ENCODE measurements around the gene RAD21L1. TPM values are rescaled to one million over a fixed set of nuclear protein-coding genes. Genes with fewer than 3 reads are reported as not detected.
A peak's percentile ranks its signal among the peaks of the same experiment; 100 is the strongest.

RAD21L1 gene
- total and polyA plus RNA-seq, 2 donors (not counting 3 experiments of a cell fraction or from before 2014, with no cell fraction given), result 0.06 TPM; not detected in 1

DNA sequence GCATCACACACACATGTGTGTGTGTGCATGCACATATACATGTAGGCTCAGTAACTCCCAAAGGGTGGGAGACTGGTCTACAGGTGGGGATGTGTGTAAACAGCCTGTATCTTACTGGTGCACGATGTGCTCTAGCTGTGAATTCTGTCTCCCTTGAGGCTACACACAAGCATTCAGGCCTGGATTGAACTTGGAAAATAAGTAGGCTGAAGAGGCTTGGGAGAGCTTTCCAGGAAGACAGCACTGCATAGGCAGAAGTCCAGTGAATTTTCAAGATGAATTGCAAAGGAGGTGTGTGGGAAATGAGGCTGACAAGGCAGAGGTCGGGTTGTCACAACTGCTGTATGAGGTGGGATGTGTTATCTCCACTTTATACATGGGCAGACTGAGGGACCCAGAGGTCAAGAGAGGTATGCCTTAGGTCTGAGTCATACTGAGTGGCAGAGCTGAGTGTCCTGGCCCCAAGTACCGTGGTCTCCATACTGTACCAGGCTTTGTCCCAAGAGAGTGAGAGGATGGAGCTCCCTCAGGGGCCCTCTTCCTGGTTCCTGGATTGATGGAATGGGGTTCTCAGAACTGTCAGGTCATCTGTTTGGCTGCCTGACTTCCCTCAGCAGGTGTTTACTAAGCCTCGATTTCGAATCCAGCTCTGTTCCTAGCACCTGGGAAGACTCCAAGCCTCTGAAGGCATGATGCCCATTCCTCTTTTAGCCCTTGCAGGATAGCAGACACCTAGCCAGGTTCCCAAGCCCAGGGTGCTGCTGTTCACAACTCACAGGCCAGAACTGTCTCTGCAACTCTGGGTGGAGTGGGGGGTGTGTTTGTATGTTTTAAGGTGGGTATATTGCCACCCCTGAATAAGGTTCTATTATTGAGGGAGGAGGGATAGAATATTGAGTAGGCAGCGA, 54.6 kb downstream of the RAD21L1 start:
- no peaks in the 10 kb centered on the region for H3K9me1 ChIP-seq (replicated peaks; ENCODE audit: control insufficient read depth, extremely low read depth, insufficient read depth, low read length)
- H3K4me2 ChIP-seq (ENCODE audit: insufficient read depth, low read length), result no peak overlapping the region
- intact Hi-C loops (cut with micrococcal nuclease) (no loop called here), dilution Hi-C loops (cut with MboI; ENCODE audit: extremely low pct_ligation_motif_present, low sequenced_read_pairs) (no loop called here)
- no peak overlapping the region for H3K9ac ChIP-seq (replicated peaks; ENCODE audit: extremely low read depth, insufficient read depth, low read length)
- no peaks in the 10 kb centered on the region for H3K4me1 ChIP-seq (ENCODE audit: control insufficient read depth, extremely low read depth, insufficient read depth, low read length)
- CTCF ChIA-PET, result interaction anchor here (1.1 to 2.2 kb wide), 5 partner anchors 10 to 38 kb away, joined by 3 to 5 read pairs (median 4); no protein-coding TSS in a partner anchor
- TF ChIP-seq MAX (IDR thresholded peaks at IDR 0.05; ENCODE audit: insufficient read depth, insufficient read length) (no peak), JUN (IDR thresholded peaks at IDR 0.05; ENCODE audit: borderline replicate concordance, insufficient read depth, insufficient read length, low read depth) (no peak), MYC (IDR thresholded peaks at IDR 0.05; ENCODE audit: low read depth, low read length) (no peak), FOS (IDR thresholded peaks at IDR 0.05; ENCODE audit: borderline replicate concordance, insufficient read depth, low read length) (no peak), EZH2 (IDR thresholded peaks at IDR 0.05; ENCODE audit: borderline replicate concordance, low read depth, low read length, severe bottlenecking) (no peak), GATA2 (IDR thresholded peaks at IDR 0.05; ENCODE audit: insufficient read depth, insufficient read length, low read depth, low read length) (no peak), POLR2AphosphoS5 (IDR thresholded peaks at IDR 0.05; ENCODE audit: insufficient read depth, low read depth, low read length) (no peak)
- DNase-seq (ENCODE audit: low read depth, low spot score) (no peak), FAIRE-seq (peak; percentile 28)
- no peak overlapping the region for H3K27ac ChIP-seq (ENCODE audit: insufficient read depth, low read depth, low read length)
- POLR2A ChIA-PET, result no interaction called here
- H3K27me3 ChIP-seq (ENCODE audit: control insufficient read depth in 2 of 2, insufficient read depth in 2 of 2, low read length in 2 of 2), result no peaks in the 10 kb centered on the region
- H3K9me3 ChIP-seq (replicated peaks; ENCODE audit: control insufficient read depth, insufficient read depth, low read length), result no peaks in the 10 kb centered on the region
- no TSS peak for BruUV-seq (replicated peaks)
- no peaks in the 10 kb centered on the region for H4K20me1 ChIP-seq (replicated peaks; ENCODE audit: control insufficient read depth, extremely low read depth, insufficient read depth, low read length)
- H3K4me3 ChIP-seq (replicated peaks in 1 of 3; ENCODE audit: insufficient read depth in 1 of 3, low read depth in 1 of 3, low read length in 3 of 3), result no peak overlapping the region
- H2AFZ ChIP-seq (ENCODE audit: low read depth, low read length), result no peak overlapping the region
- no peaks in the 10 kb centered on the region for H3K36me3 ChIP-seq (ENCODE audit: control insufficient read depth in 2 of 2, extremely low read depth in 1 of 2, insufficient read depth in 2 of 2, low read length in 2 of 2)
- H3K79me2 ChIP-seq (ENCODE audit: control insufficient read depth, insufficient read depth, low read length), result no peaks in the 10 kb centered on the region
